Calu3 (cell line): Measurements from ENCODE around the gene ADAMTS4. TPM values are rescaled to one million over a fixed set of nuclear protein-coding genes. Genes with fewer than 3 reads are reported as not detected.

Experiments
- BruUV-seq: library from RNA; stranded (reverse); fragments of 400-500 nt; replicated peaks from 2 replicates; lab custom pipeline; 2021; lab: Mats Ljungman, UMichigan
- CTCF ChIA-PET: fragments of 300-600 bp; sonication (Branson Sonifier 250); formaldehyde crosslinking; loops from one replicate; lab custom pipeline; 2022; ENCODE audit warnings: antibody characterized with exemption; lab: Charles Lee
- DNase-seq: peaks from one replicate; pipeline ENCODE4 v3.0.0; 2022
- H3K27ac Mint-ChIP-seq: one replicate; pipeline ENCODE4 v1.8.0; 2022; ENCODE audit warnings: mixed read lengths; ENCODE audit not compliant: unreplicated experiment
- H3K27me3 Mint-ChIP-seq: one replicate; pipeline ENCODE4 v1.8.0; 2022; ENCODE audit warnings: mixed read lengths; ENCODE audit not compliant: unreplicated experiment
- H3K36me3 Mint-ChIP-seq: one replicate; pipeline ENCODE4 v1.8.0; 2022; ENCODE audit warnings: mild to moderate bottlenecking, moderate library complexity, mixed read lengths; ENCODE audit not compliant: insufficient read depth, unreplicated experiment
- H3K4me1 Mint-ChIP-seq: one replicate; pipeline ENCODE4 v1.8.0; 2022; ENCODE audit warnings: mild to moderate bottlenecking, low read depth, mixed read lengths; ENCODE audit not compliant: unreplicated experiment
- H3K4me3 Mint-ChIP-seq: one replicate; pipeline ENCODE4 v1.8.0; 2022; ENCODE audit warnings: mild to moderate bottlenecking, low read depth, moderate library complexity, mixed read lengths; ENCODE audit not compliant: unreplicated experiment
- H3K9me3 Mint-ChIP-seq: one replicate; pipeline ENCODE4 v1.8.0; 2022; ENCODE audit warnings: low read depth, mixed read lengths; ENCODE audit not compliant: unreplicated experiment
- intact Hi-C: fragments of 100-400 bp; cut with micrococcal nuclease; formaldehyde crosslinking; loops from one replicate; pipeline ENCODE4 v1.10.0; 2022; ENCODE audit not compliant: unreplicated experiment
- total RNA-seq: library from RNA; stranded (reverse); gene quantifications from 2 replicates; pipeline ENCODE4 v1.2.3, GENCODE V29; 2022
- TF ChIP-seq, protein P1 (sequence below): fragments of 200-600 bp; IDR thresholded peaks from one replicate; pipeline ENCODE4 v1.8.0; 2022; ENCODE audit warnings: antibody characterized with exemption; ENCODE audit not compliant: unreplicated experiment

Gene ADAMTS4
- total RNA-seq, 1 experiment from 2014 or later, result not detected

DNA sequence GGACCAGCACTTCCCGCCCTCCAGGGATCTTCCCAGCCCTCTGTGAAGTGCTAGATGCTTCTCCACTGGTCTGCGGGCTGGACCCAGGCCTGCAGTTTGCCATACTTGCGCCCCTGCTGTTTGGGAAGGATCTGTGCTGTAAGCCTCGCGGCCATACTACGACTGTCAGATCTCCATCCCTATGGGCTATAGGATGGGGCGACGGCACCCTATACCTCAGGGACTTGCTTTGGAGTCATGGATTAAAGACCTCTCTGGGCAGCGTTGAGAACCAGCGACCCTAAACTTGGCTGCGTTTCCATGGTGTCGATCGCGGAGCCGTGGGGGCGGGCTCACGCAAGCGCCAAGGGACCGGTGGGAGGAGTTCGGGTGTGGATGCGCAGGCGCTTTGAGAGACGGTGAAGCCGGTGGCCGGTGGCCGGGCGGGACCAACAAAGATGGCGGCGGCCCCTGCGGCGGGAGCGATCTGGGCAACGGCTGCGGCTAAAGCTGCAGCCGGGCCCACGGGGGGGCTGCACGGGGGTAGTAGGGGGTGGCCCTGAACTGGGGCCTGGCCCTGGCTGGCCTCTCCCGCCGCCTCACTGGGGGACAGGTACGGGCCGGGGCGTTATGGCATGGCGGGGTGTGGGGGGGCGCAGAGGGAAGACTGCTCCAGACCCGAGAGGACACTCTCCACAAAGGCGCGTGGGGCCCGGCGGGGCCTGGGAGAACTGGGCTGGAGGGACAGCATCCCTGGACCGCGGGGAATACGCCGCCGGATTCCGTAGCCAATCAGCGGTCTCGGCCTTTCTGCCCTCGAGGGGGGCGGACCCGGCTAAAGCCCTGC, 39.6 kb downstream of the ADAMTS4 start, which contains the start of gene USP21:
Gene USP21 (plus strand): TSS at position 414 of the 826 bp plus-strand sequence. CDS start 1,141 bp downstream, outside the sequence.
- peak within 1 kb of the TSS; percentile 94 for H3K4me3 Mint-ChIP-seq
- H3K9me3 Mint-ChIP-seq, result no peaks in the 10 kb centered on the region
- H3K27me3 Mint-ChIP-seq, result no peaks in the 10 kb centered on the region
- TF ChIP-seq, protein P1, sequence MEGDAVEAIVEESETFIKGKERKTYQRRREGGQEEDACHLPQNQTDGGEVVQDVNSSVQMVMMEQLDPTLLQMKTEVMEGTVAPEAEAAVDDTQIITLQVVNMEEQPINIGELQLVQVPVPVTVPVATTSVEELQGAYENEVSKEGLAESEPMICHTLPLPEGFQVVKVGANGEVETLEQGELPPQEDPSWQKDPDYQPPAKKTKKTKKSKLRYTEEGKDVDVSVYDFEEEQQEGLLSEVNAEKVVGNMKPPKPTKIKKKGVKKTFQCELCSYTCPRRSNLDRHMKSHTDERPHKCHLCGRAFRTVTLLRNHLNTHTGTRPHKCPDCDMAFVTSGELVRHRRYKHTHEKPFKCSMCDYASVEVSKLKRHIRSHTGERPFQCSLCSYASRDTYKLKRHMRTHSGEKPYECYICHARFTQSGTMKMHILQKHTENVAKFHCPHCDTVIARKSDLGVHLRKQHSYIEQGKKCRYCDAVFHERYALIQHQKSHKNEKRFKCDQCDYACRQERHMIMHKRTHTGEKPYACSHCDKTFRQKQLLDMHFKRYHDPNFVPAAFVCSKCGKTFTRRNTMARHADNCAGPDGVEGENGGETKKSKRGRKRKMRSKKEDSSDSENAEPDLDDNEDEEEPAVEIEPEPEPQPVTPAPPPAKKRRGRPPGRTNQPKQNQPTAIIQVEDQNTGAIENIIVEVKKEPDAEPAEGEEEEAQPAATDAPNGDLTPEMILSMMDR, result peak; percentile 40
- BruUV-seq, result TSS peak; percentile 2
- H3K27ac Mint-ChIP-seq, result peak within 1 kb of the TSS; percentile 78
- peaks cover 52% of the 10 kb centered on the region for H3K4me1 Mint-ChIP-seq
- intact Hi-C loops, result no loop called here
- peaks cover 66% of the 10 kb centered on the region for H3K36me3 Mint-ChIP-seq
- CTCF ChIA-PET, result interaction anchor here (1.1 kb wide), 1 partner anchor 18 kb away, joined by 3 read pairs; no protein-coding TSS in a partner anchor
- DNase-seq, result peak; percentile 96

- Mint-ChIP-seq H3K4me1 (peaks cover 52% of the 10 kb centered on the region), H3K36me3 (peaks cover 66% of the 10 kb centered on the region), H3K9me3 (no peaks in the 10 kb centered on the region), H3K27ac (peak overlapping the region; percentile 78), H3K4me3 (peak overlapping the region; percentile 94), H3K27me3 (no peaks in the 10 kb centered on the region)
- intact Hi-C loops, result no loop called here
- DNase-seq, result no peak
- CTCF ChIA-PET, result interaction anchor here (0.5 to 1.1 kb wide), 3 partner anchors 13 to 67 kb away, joined by 3 to 5 read pairs (median 4); partner anchors contain the start of gene TOMM40L
- BruUV-seq, result no TSS peak
- TF ChIP-seq, protein P1, result no peak
Observed at GRCh38 chr1:161158316-161159010, 40.4 kb downstream of the ADAMTS4 start.

- Mint-ChIP-seq H3K27me3 (no peaks in the 10 kb centered on the region), H3K9me3 (no peaks in the 10 kb centered on the region), H3K4me3 (peak overlapping the region; percentile 94), H3K4me1 (peaks cover 52% of the 10 kb centered on the region), H3K36me3 (peaks cover 66% of the 10 kb centered on the region), H3K27ac (no peak overlapping the region)
- intact Hi-C loops, result no loop called here
- CTCF ChIA-PET, result interaction anchor here (0.6 to 0.9 kb wide), 3 partner anchors 8 to 68 kb away, joined by 3 to 10 read pairs (median 4); partner anchors contain the start of genes PPOX and TOMM40L
- no peak for DNase-seq
- no TSS peak for BruUV-seq
- TF ChIP-seq, protein P1, result no peak
Observed at GRCh38 chr1:161157867-161158266, 41.0 kb downstream of the ADAMTS4 start.

DNA sequence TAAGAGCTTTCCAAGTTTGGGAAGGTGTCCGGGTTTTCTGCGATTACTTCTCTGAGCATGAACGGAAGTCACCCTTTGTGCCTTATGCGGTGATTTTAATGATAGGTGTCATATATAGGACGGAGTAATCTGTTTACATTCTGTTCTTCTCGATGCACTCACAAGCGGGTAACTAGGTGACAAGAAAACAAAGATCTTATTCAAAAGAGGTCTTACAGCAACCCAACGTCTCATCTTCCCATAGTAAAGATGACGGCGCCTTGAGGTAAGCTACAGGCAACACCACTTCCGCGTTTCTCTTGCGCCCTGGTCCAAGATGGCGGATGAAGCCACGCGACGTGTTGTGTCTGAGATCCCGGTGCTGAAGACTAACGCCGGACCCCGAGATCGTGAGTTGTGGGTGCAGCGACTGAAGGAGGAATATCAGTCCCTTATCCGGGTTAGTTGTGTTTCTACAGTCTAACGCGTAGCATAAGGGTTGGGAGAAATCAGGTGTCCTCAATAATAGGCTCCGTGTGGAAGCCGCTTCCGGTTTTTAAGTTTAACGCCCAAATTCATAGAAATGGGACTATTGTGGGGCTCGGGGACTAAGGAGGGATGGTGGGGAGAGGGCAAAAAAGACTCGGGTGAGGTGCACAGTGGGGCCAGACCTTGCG, 45.0 kb downstream of the ADAMTS4 start, which contains the start of gene UFC1:
Gene UFC1 (plus strand): TSS at position 297 of the 656 bp plus-strand sequence. CDS start 20 bp downstream, at position 317.
- DNase-seq, result peak; percentile 84
- BruUV-seq, result TSS peak; percentile 98
- H3K27me3 Mint-ChIP-seq, result no peaks in the 10 kb centered on the region
- peak within 1 kb of the TSS; percentile 100 for H3K27ac Mint-ChIP-seq
- peaks cover 35% of the 10 kb centered on the region for H3K36me3 Mint-ChIP-seq
- H3K4me3 Mint-ChIP-seq, result peak within 1 kb of the TSS; percentile 98
- H3K4me1 Mint-ChIP-seq, result peaks cover 27% of the 10 kb centered on the region
- intact Hi-C loops, result no loop called here
- TF ChIP-seq, protein P1, result no peak
- CTCF ChIA-PET, result interaction anchor here (0.5 to 1.3 kb wide), 4 partner anchors 12 to 883 kb away, joined by 3 to 5 read pairs (median 3); partner anchors contain the start of gene PPOX
- no peaks in the 10 kb centered on the region for H3K9me3 Mint-ChIP-seq
